Loucy (cell line): ENCODE data around the gene TMEM235.
"Not testable (repeated sequence)": the region's sequence is repeated elsewhere in the genome, so short reads cannot be mapped to it uniquely, and the experiment has no call there.

Source experiments
- H2AFZ ChIP-seq: fragments of 200-600 bp; sonication (generic); 2 replicates; pipeline ENCODE4 v1.6.0; 2016; ENCODE audit warnings: antibody characterized with exemption, mild to moderate bottlenecking, low read length, moderate library complexity
- H3F3A ChIP-seq: fragments of 200-600 bp; 2 replicates; pipeline ENCODE4 v1.6.0; 2016; ENCODE audit warnings: antibody characterized with exemption, low read depth, mild to moderate bottlenecking
- H3K27me3 ChIP-seq: fragments of 200-600 bp; sonication (generic); 2 replicates; pipeline ENCODE4 v1.6.1; 2014; ENCODE audit warnings: low read length, mild to moderate bottlenecking; ENCODE audit not compliant: insufficient read depth, poor library complexity, severe bottlenecking
- H3K36me3 ChIP-seq: fragments of 200-600 bp; sonication (generic); 2 replicates; pipeline ENCODE4 v1.6.1; 2016; ENCODE audit warnings: low read length; ENCODE audit not compliant: insufficient read depth
- H3K4me1 ChIP-seq: fragments of 200-600 bp; sonication (generic); 2 replicates; pipeline ENCODE4 v1.5.1; 2014; ENCODE audit warnings: low read length, mild to moderate bottlenecking; ENCODE audit not compliant: insufficient read depth, poor library complexity, severe bottlenecking
- H3K4me2 ChIP-seq: fragments of 200-600 bp; sonication (generic); 2 replicates; pipeline ENCODE4 v1.6.0; 2014; ENCODE audit warnings: antibody characterized with exemption, low read length, low read depth, mild to moderate bottlenecking; ENCODE audit not compliant: poor library complexity, severe bottlenecking
- H3K4me3 ChIP-seq: fragments of 200-600 bp; sonication (generic); 2 replicates; pipeline ENCODE4 v1.5.1; 2014; ENCODE audit warnings: low read length, mild to moderate bottlenecking, mixed read lengths; ENCODE audit not compliant: poor library complexity, severe bottlenecking
- H3K79me2 ChIP-seq: fragments of 200-600 bp; sonication (generic); 2 replicates; pipeline ENCODE4 v1.6.1; 2014; ENCODE audit warnings: low read length; ENCODE audit not compliant: insufficient read depth
- H3K9ac ChIP-seq: fragments of 200-600 bp; sonication (generic); 2 replicates; pipeline ENCODE4 v1.6.0; 2014; ENCODE audit warnings: mild to moderate bottlenecking, low read depth, low read length, moderate library complexity; ENCODE audit not compliant: poor library complexity, severe bottlenecking
- H3K9me2 ChIP-seq: fragments of 200-600 bp; sonication (generic); replicated peaks from 2 replicates; pipeline ENCODE4 v1.6.1; 2016; ENCODE audit warnings: low read depth, low read length, mixed read lengths
- H3K9me3 ChIP-seq: fragments of 200-600 bp; sonication (generic); 2 replicates; pipeline ENCODE4 v1.6.1; 2014; ENCODE audit warnings: mild to moderate bottlenecking, antibody characterized with exemption, low read length, low read depth; ENCODE audit not compliant: insufficient read depth
- H4K20me1 ChIP-seq: fragments of 200-600 bp; sonication (generic); 2 replicates; pipeline ENCODE4 v1.6.0; 2014; ENCODE audit warnings: antibody characterized with exemption, low read length, mild to moderate bottlenecking; ENCODE audit not compliant: insufficient read depth, poor library complexity, severe bottlenecking
- CTCF ChIP-seq: fragments of 200-600 bp; sonication (generic); conservative IDR thresholded peaks from 2 replicates; pipeline ENCODE4 v1.5.1; 2014; ENCODE audit warnings: mild to moderate bottlenecking, antibody characterized with exemption, low read length
- EZH2phosphoT487 ChIP-seq: fragments of 200-600 bp; IDR thresholded peaks from 2 replicates; pipeline ENCODE4 v1.6.1; 2018; ENCODE audit warnings: antibody characterized with exemption, mild to moderate bottlenecking, moderate library complexity, borderline replicate concordance

TMEM235 gene

GRCh38 chr17:78232859-78233173 is 1.4 kb downstream of the TMEM235 start:
- no peaks in the 10 kb centered on the region for H3K4me1 ChIP-seq
- H3K36me3 ChIP-seq: no peaks in the 10 kb centered on the region
- H3K4me2 ChIP-seq: no peak overlapping the region
- no peaks in the 10 kb centered on the region for H3K79me2 ChIP-seq
- H3K27me3 ChIP-seq: no peaks in the 10 kb centered on the region
- H4K20me1 ChIP-seq: no peaks in the 10 kb centered on the region
- no peak overlapping the region for H2AFZ ChIP-seq
- no peaks in the 10 kb centered on the region for H3F3A ChIP-seq
- H3K9me3 ChIP-seq: no peaks in the 10 kb centered on the region
- TF ChIP-seq EZH2phosphoT487: no peak
- no peak for TF ChIP-seq CTCF
- H3K9me2 ChIP-seq: no peaks in the 10 kb centered on the region
- H3K4me3 ChIP-seq: no peak overlapping the region
- H3K9ac ChIP-seq: no peak overlapping the region

DNA sequence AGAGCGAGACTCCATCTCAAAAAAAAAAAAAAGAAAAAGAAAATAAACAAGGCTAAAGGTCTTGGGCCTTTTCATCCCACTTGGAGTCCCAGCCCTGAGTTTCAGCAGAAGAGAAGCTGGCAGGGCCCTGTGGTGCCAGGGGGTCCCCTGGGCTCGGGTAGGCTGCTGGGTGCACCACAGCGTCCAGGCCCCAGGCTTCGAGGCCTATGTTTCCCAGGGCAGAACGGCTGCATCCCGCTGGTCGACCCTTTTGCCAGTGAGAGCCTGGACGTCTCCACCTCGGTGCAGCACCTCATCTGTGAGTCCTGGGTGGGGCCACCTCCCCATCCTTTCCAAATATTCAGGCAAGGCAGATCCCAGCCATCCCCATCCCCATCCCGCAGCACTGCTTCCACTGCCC is 2.2 kb downstream of the TMEM235 start:
- no peak overlapping the region for H3K4me3 ChIP-seq
- no peak overlapping the region for H3K4me2 ChIP-seq
- no peak overlapping the region for H2AFZ ChIP-seq
- no peaks in the 10 kb centered on the region for H3K9me2 ChIP-seq
- H3K79me2 ChIP-seq: no peaks in the 10 kb centered on the region
- H3K9me3 ChIP-seq: no peaks in the 10 kb centered on the region
- no peaks in the 10 kb centered on the region for H3K27me3 ChIP-seq
- no peaks in the 10 kb centered on the region for H3K36me3 ChIP-seq
- H3K4me1 ChIP-seq: no peaks in the 10 kb centered on the region
- H4K20me1 ChIP-seq: no peaks in the 10 kb centered on the region
- no peak overlapping the region for H3K9ac ChIP-seq
- no peaks in the 10 kb centered on the region for H3F3A ChIP-seq
- TF ChIP-seq CTCF: no peak
- TF ChIP-seq EZH2phosphoT487: no peak

- Histone ChIP-seq H3K36me3 (no peaks in the 10 kb centered on the region), H3K4me1 (no peaks in the 10 kb centered on the region), H2AFZ (no peak overlapping the region), H3K9me2 (no peaks in the 10 kb centered on the region), H3F3A (no peaks in the 10 kb centered on the region), H3K4me2 (no peak overlapping the region), H3K27me3 (no peaks in the 10 kb centered on the region), H3K9ac (no peak overlapping the region), H3K4me3 (no peak overlapping the region), H4K20me1 (no peaks in the 10 kb centered on the region), H3K79me2 (no peaks in the 10 kb centered on the region), H3K9me3 (no peaks in the 10 kb centered on the region)
- TF ChIP-seq CTCF: no peak
- no peak for TF ChIP-seq EZH2phosphoT487
Measured at GRCh38 chr17:78234261-78234865, 2.9 kb downstream of the TMEM235 start.

DNA sequence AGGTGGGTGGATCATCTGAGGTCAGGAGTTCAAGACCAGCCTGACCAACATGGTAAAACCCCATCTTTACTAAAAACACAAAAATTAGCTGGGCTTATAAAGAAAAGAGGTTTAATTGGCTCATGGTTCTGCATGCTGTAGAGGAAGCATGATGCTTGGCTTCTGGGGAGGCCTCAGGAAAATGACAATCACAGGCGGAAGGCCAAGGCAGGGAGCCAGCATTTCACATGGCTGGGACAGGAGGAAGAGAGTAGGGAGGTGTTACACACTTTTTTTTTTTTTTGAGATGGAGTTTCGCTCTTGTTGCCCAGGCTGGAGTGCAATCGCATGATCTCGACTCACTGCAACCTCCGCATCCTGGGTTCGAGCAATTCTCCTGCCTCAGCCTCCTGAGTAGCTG is 3.6 kb downstream of the TMEM235 start:
- H3K4me2 ChIP-seq, H3K27me3 ChIP-seq, H3K36me3 ChIP-seq, H3K79me2 ChIP-seq, H4K20me1 ChIP-seq, H3K9ac ChIP-seq, H3K9me2 ChIP-seq, H3K9me3 ChIP-seq, H3K4me1 ChIP-seq, H3K4me3 ChIP-seq, H2AFZ ChIP-seq, H3F3A ChIP-seq: not testable (repeated sequence)
